Thyroid gland (tissue), 4 donors: ENCODE measurements around the gene AFP. TPM values are rescaled to one million over a fixed set of nuclear protein-coding genes. Genes with fewer than 3 reads are reported as not detected.
A peak's percentile ranks its signal among the peaks of the same experiment; 100 is the strongest.

Experiments
- DNase-seq, 2 donors: peaks; one replicate each; pipeline ENCODE4 v3.0.0-alpha.2; 2019
- H3K27ac ChIP-seq, 3 donors: fragments of 200-600 bp; sonication (generic); 1 replicate in 2 of 3; 2 replicates in 1 of 3; pipeline ENCODE4 v1.5.1; 2016 to 2019; ENCODE audit warnings: mild to moderate bottlenecking in 1 of 3, moderate library complexity in 1 of 3
- H3K27me3 ChIP-seq: fragments of 200-600 bp; sonication (generic); one replicate; pipeline ENCODE4 v1.5.1; 2019
- H3K36me3 ChIP-seq, 2 donors: fragments of 200-600 bp; sonication (generic); one replicate each; pipeline ENCODE4 v1.5.1; 2016 to 2019
- H3K4me1 ChIP-seq, 2 donors: fragments of 200-600 bp; sonication (generic); one replicate each; pipeline ENCODE4 v1.5.1; 2017 to 2019
- H3K4me3 ChIP-seq, 3 donors: fragments of 200-600 bp; sonication (generic); replicated peaks in 1 of 3; 1 replicate in 2 of 3; 2 replicates in 1 of 3; pipeline ENCODE4 v1.5.1; 2016; ENCODE audit warnings: mild to moderate bottlenecking in 1 of 3
- H3K9me3 ChIP-seq: fragments of 200-600 bp; sonication (generic); one replicate; pipeline ENCODE4 v1.5.1; 2017
- POLR2A ChIP-seq, 2 donors: fragments of 450-650 bp; IDR thresholded peaks; one replicate each; pipeline ENCODE4 v1.6.1; 2017; ENCODE audit warnings: antibody characterized with exemption in 2 of 2, mild to moderate bottlenecking in 2 of 2, moderate library complexity in 1 of 2
- WGBS, 2 donors: methylation state at CpG; one replicate each; pipeline ENCODE4 v1.1.5; 2017; 5-methylcytosine and 5-hydroxymethylcytosine counted together
- intact Hi-C: fragments of 100-400 bp; cut with DNase I; formaldehyde crosslinking; loops from one replicate; pipeline ENCODE4 v1.15.1; 2023
- total RNA-seq, 4 donors: library from RNA; depleted of rRNA; stranded (reverse); fragments of >200 nt; gene quantifications; one replicate each; pipeline ENCODE4 v1.2.3, GENCODE V29; 2016
- TF ChIP-seq, protein P1 (sequence below), 6 experiments: fragments of 200-600 bp in 3 of 6; fragments of 450-650 bp in 3 of 6; sonication (generic) in 3 of 6; IDR thresholded peaks; one replicate each; pipeline ENCODE4 v1.5.1; 2016 to 2019; ENCODE audit warnings: antibody characterized with exemption in 6 of 6, mild to moderate bottlenecking in 2 of 6, inconsistent platforms in 1 of 6, moderate library complexity in 1 of 6

AFP gene
- total RNA-seq, 4 donors from 2014 or later = not detected

DNA sequence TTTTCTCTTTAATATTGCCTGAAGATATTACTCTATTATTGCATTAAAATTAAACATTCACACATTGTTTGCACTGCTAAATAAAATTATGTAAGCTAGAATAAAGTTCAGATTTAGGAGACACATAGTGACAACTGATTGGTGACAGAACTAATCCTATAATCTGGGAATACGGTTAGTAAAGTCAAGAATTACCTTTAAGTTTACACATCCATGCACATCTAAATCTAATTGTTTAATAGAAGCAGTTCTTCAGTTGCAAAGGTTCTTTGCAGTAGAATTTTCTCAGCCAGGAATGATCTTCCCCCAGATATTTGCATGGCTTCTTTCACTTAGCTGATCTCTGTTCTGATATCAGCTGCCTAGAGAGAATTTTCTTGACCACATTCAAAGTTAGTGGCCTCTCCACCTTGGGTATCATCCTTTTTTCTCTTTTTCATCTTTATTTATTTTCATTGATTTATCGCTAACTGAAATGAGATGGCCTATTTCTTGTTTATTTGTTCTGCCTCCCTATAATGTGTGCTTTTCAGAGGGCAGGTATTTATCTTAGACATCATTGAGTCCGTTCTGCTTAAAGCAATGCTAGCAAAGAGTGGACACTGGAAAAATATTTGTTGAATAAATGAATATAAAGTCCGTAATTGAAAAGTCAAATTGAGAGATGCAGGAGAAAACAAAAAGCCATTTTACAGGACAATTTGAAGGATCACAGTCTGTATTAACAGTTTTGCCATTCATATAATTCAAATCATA, 12.6 kb downstream of the AFP start:
- DNase-seq = no peak
- 91 to 92% methylated on average over 4 of the region's 4 CpGs for whole genome bisulfite sequencing, 2 donors
- no peaks in the 10 kb centered on the region for H3K36me3 ChIP-seq
- no peak overlapping the region for H3K4me3 ChIP-seq
- TF ChIP-seq, protein P1, sequence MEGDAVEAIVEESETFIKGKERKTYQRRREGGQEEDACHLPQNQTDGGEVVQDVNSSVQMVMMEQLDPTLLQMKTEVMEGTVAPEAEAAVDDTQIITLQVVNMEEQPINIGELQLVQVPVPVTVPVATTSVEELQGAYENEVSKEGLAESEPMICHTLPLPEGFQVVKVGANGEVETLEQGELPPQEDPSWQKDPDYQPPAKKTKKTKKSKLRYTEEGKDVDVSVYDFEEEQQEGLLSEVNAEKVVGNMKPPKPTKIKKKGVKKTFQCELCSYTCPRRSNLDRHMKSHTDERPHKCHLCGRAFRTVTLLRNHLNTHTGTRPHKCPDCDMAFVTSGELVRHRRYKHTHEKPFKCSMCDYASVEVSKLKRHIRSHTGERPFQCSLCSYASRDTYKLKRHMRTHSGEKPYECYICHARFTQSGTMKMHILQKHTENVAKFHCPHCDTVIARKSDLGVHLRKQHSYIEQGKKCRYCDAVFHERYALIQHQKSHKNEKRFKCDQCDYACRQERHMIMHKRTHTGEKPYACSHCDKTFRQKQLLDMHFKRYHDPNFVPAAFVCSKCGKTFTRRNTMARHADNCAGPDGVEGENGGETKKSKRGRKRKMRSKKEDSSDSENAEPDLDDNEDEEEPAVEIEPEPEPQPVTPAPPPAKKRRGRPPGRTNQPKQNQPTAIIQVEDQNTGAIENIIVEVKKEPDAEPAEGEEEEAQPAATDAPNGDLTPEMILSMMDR (IDR thresholded peaks at IDR 0.05) = no peak
- TF ChIP-seq POLR2A (IDR thresholded peaks at IDR 0.05) = no peak
- intact Hi-C loops = no loop called here
- no peak overlapping the region for H3K27ac ChIP-seq
- no peaks in the 10 kb centered on the region for H3K4me1 ChIP-seq
- no peaks in the 10 kb centered on the region for H3K27me3 ChIP-seq
- no peaks in the 10 kb centered on the region for H3K9me3 ChIP-seq

DNA sequence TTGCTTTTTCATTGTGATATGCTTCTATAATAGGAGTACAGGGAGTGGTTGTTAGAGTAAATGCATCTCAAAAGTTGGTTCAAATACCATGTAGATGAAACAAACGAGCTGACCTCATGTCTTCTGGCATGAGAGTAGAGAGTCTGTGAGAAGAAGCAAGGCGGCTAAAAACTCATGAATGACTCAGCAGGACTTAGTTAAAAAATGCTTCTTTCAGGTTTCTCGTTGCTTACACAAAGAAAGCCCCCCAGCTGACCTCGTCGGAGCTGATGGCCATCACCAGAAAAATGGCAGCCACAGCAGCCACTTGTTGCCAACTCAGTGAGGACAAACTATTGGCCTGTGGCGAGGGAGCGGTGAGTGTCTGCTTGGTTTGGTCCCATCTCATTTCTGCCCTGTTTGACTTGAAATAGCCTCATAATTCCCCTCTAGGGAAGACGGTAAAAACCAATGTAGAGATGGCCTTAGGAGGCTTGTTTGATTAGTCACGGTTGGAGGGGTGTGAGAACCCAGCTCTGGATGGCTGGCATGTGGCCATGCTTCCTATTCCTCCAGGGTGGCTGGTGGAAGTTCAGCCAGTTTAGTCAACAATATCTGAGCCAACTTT, 14.5 kb downstream of the AFP start:
- Histone ChIP-seq H3K9me3 (no peaks in the 10 kb centered on the region), H3K4me1 (no peaks in the 10 kb centered on the region), H3K4me3 (no peak overlapping the region), H3K36me3 (no peaks in the 10 kb centered on the region), H3K27ac (no peak overlapping the region), H3K27me3 (no peaks in the 10 kb centered on the region)
- peak; percentile 5 to 15 for DNase-seq
- WGBS, 2 donors = 48% methylated on average over 9 of the region's 9 CpGs
- intact Hi-C loops = no loop called here
- no peak for TF ChIP-seq POLR2A (IDR thresholded peaks at IDR 0.05)
- TF ChIP-seq, protein P1 (IDR thresholded peaks at IDR 0.05) = no peak

DNA sequence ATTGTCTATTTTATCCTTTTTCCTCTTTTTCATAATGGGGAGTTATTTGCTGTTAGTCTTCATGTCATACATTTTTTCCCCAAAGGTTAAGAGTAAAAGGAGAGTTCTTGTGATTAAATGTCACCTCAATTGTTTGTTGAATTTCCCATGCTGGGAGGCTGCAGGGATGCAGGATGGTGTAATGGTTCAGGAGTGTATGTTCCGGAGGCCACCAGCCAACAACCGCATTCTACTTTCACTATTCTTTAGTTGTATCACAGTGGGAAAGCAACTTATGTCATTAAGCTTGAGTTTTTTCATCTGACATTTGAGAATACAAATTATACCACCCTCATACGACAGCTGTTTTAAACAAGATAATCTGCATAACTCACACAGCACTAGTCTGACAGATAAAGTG, 15.4 kb downstream of the AFP start:
- Histone ChIP-seq H3K36me3 (no peaks in the 10 kb centered on the region), H3K27ac (no peak overlapping the region), H3K27me3 (no peaks in the 10 kb centered on the region), H3K4me3 (no peak overlapping the region), H3K4me1 (no peaks in the 10 kb centered on the region), H3K9me3 (no peaks in the 10 kb centered on the region)
- no peak for DNase-seq
- intact Hi-C loops = no loop called here
- no peak for TF ChIP-seq POLR2A (IDR thresholded peaks at IDR 0.05)
- 71 to 79% methylated on average over 3 of the region's 3 CpGs for WGBS, 2 donors

DNA sequence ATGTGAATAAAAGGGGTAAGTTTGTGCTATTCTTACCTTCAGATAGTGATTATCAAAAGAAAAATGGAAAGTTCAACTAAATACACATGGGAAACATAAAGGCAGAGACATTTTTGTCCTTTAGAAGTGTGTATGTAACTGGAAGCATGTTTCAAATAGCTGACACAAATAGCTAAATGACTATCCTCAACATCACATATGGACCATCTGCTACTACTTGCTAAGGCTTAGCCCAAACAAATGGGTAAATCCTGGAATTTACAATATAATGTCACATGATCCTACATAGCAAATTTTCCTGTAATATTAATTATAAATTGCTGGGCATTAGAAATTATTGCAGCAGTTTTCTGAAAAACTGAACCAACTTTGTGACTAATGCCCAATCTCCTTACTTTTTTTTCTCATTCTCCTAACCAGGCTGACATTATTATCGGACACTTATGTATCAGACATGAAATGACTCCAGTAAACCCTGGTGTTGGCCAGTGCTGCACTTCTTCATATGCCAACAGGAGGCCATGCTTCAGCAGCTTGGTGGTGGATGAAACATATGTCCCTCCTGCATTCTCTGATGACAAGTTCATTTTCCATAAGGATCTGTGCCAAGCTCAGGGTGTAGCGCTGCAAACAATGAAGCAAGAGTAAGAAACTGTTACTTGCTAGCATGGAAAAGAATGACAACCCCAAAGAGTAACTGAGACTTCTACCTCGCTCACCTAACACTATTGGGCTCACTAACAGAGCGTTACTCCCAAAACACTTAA, 16.1 kb downstream of the AFP start:
- no peaks in the 10 kb centered on the region for H3K27me3 ChIP-seq
- WGBS, 2 donors = 87 to 91% methylated on average over 4 of the region's 4 CpGs
- intact Hi-C loops = no loop called here
- H3K9me3 ChIP-seq = no peaks in the 10 kb centered on the region
- DNase-seq = no peak
- H3K4me1 ChIP-seq = no peaks in the 10 kb centered on the region
- H3K27ac ChIP-seq = no peak overlapping the region
- H3K36me3 ChIP-seq = no peaks in the 10 kb centered on the region
- TF ChIP-seq POLR2A (IDR thresholded peaks at IDR 0.05) = no peak
- TF ChIP-seq, protein P1 (IDR thresholded peaks at IDR 0.05) = no peak
- H3K4me3 ChIP-seq = no peak overlapping the region

DNA sequence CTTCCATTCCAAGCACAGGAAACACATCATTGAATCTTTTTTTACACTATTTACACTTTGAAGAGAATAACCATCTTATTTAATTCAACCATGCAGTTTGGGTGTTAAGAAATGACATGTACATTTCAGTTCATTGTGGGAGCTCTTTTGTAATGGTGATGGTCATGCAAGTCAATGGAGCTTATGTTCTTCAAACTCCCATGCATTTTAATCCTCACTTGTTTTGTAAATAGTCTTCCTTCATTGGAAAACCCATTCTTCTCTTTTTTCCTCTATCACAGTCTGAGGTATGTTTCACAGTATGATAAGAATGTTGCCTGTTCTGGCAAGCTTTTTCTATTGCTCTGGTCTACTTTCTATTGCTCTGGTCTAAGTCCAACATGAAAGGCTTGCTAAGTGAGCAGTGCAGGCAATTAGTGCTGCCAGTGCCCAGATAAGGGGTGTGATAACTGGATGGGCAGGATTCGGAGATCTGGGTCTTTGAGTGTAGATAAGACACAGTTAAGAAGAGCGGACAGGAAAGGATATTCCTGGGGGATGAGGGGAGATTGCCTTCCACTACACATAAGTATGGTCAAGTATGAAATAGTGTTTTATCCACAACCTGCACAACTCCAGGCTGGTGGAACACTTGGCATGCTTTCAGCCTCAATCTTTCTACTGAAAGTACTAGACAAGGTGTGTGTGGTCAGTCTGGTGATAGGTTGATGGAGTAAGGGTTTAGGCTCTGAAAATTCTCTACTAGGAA, 17.1 kb downstream of the AFP start:
- 55 to 60% methylated on average over 2 of the region's 2 CpGs for WGBS, 2 donors
- Histone ChIP-seq H3K27me3 (no peaks in the 10 kb centered on the region), H3K36me3 (no peaks in the 10 kb centered on the region), H3K9me3 (no peaks in the 10 kb centered on the region), H3K27ac (no peak overlapping the region), H3K4me1 (no peaks in the 10 kb centered on the region), H3K4me3 (no peak overlapping the region)
- intact Hi-C loops = no loop called here
- no peak for TF ChIP-seq POLR2A (IDR thresholded peaks at IDR 0.05)
- TF ChIP-seq, protein P1 (IDR thresholded peaks at IDR 0.05) = no peak
- no peak for DNase-seq
